Naive B cell (primary cell): ENCODE measurements around the gene WDFY3. TPM values are rescaled to one million over a fixed set of nuclear protein-coding genes. Genes with fewer than 3 reads are reported as not detected.

ENCODE experiments used
- ATAC-seq, 2 donors: fragments of 150-1000 bp; cut with Tn5 transposase; 2 replicates each; pipeline ENCODE4 v1.10.0; 2021; ENCODE audit warnings: low read depth in 2 of 2, mild to moderate bottlenecking in 2 of 2, moderate library complexity in 2 of 2
- DNase-seq: peaks from one replicate; pipeline ENCODE4 v3.0.0; 2022
- H3K27ac Mint-ChIP-seq, 6 donors: one replicate each; pipeline ENCODE4 v1.8.0; 2020 to 2022; ENCODE audit warnings: mild to moderate bottlenecking in 6 of 6, mixed read lengths in 6 of 6, moderate library complexity in 5 of 6, inconsistent platforms in 2 of 6
- H3K27me3 Mint-ChIP-seq, 3 donors: one replicate each; pipeline ENCODE4 v1.8.0; 2021 to 2022; ENCODE audit warnings: mixed read lengths in 3 of 3, mild to moderate bottlenecking in 1 of 3
- H3K36me3 Mint-ChIP-seq, 2 donors: one replicate each; pipeline ENCODE4 v1.8.0; 2020 to 2022; ENCODE audit warnings: mixed read lengths in 2 of 2, inconsistent platforms in 1 of 2, mild to moderate bottlenecking in 1 of 2
- H3K4me1 Mint-ChIP-seq, 3 donors: one replicate each; pipeline ENCODE4 v1.8.0; 2020 to 2022; ENCODE audit warnings: mixed read lengths in 3 of 3, inconsistent platforms in 1 of 3, mild to moderate bottlenecking in 1 of 3, moderate library complexity in 1 of 3
- H3K4me3 Mint-ChIP-seq, 8 donors: one replicate each; pipeline ENCODE4 v1.8.0; 2020 to 2022; ENCODE audit warnings: mild to moderate bottlenecking in 8 of 8, mixed read lengths in 8 of 8, moderate library complexity in 8 of 8, inconsistent platforms in 2 of 8
- H3K9me3 Mint-ChIP-seq, 7 donors: one replicate each; pipeline ENCODE4 v1.8.0; 2020 to 2022; ENCODE audit warnings: mixed read lengths in 7 of 7, mild to moderate bottlenecking in 5 of 7, inconsistent platforms in 2 of 7, moderate library complexity in 1 of 7
- polyA plus RNA-seq, 6 donors: library from polyadenylated mRNA; unstranded; fragments of 300-500 nt; fragmentation: Illumina TruSeq; gene quantifications; one replicate each; pipeline ENCODE4 v1.2.3, GENCODE V29; 2021; ENCODE audit warnings: low read depth in 6 of 6

Gene WDFY3, protein sequence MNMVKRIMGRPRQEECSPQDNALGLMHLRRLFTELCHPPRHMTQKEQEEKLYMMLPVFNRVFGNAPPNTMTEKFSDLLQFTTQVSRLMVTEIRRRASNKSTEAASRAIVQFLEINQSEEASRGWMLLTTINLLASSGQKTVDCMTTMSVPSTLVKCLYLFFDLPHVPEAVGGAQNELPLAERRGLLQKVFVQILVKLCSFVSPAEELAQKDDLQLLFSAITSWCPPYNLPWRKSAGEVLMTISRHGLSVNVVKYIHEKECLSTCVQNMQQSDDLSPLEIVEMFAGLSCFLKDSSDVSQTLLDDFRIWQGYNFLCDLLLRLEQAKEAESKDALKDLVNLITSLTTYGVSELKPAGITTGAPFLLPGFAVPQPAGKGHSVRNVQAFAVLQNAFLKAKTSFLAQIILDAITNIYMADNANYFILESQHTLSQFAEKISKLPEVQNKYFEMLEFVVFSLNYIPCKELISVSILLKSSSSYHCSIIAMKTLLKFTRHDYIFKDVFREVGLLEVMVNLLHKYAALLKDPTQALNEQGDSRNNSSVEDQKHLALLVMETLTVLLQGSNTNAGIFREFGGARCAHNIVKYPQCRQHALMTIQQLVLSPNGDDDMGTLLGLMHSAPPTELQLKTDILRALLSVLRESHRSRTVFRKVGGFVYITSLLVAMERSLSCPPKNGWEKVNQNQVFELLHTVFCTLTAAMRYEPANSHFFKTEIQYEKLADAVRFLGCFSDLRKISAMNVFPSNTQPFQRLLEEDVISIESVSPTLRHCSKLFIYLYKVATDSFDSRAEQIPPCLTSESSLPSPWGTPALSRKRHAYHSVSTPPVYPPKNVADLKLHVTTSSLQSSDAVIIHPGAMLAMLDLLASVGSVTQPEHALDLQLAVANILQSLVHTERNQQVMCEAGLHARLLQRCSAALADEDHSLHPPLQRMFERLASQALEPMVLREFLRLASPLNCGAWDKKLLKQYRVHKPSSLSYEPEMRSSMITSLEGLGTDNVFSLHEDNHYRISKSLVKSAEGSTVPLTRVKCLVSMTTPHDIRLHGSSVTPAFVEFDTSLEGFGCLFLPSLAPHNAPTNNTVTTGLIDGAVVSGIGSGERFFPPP (N-terminal part only)
- polyA plus RNA-seq, result under 1 TPM in 1 of 6 donors, not detected in 5; 0.19 TPM

- Mint-ChIP-seq H3K4me3 (peak within 1 kb of the TSS; percentile 72 to 93 (median 88)), H3K9me3 (peaks cover 0 to 7% (median 0%) of the 10 kb centered on the region in 7 donors), H3K27ac (peak within 1 kb of the TSS in 3 of 6 donors; percentile 5 to 91 (median 87)), H3K36me3 (peaks cover 0 to 10% of the 10 kb centered on the region in 2 donors), H3K4me1 (peaks cover 13 to 19% (median 15%) of the 10 kb centered on the region in 3 donors), H3K27me3 (peaks cover 48 to 59% (median 49%) of the 10 kb centered on the region in 3 donors)
- DNase-seq (no peak), ATAC-seq (peak in 1 of 2 donors; percentile 21)
Observed at GRCh38 chr4:84966382-84967242, at the start of gene WDFY3. Gene WDFY3 (minus strand): TSS chr4:84966690. CDS start chr4:84860591, 106,099 bp downstream.

GRCh38 chr4:85005865-85006377 lies 39.4 kb upstream of the WDFY3 start:
- Mint-ChIP-seq H3K4me1 (no peaks in the 10 kb centered on the region), H3K36me3 (no peaks in the 10 kb centered on the region), H3K27ac (no peak overlapping the region), H3K9me3 (peaks cover 0 to 2% (median 0%) of the 10 kb centered on the region in 7 donors), H3K4me3 (no peak overlapping the region), H3K27me3 (peaks cover 0 to 3% (median 0%) of the 10 kb centered on the region in 3 donors)
- ATAC-seq (no peak), DNase-seq (no peak)

- H3K4me1 Mint-ChIP-seq, result no peaks in the 10 kb centered on the region
- DNase-seq, result no peak
- H3K36me3 Mint-ChIP-seq, result no peaks in the 10 kb centered on the region
- no peak overlapping the region for H3K4me3 Mint-ChIP-seq
- H3K27me3 Mint-ChIP-seq, result peaks cover 0 to 13% (median 11%) of the 10 kb centered on the region in 3 donors
- peaks cover 0 to 1% (median 0%) of the 10 kb centered on the region in 7 donors for H3K9me3 Mint-ChIP-seq
- no peak for ATAC-seq
- no peak overlapping the region for H3K27ac Mint-ChIP-seq
Observed at GRCh38 chr4:85000343-85000742, 33.9 kb upstream of the WDFY3 start.

GRCh38 chr4:84995386-84995785 lies 28.9 kb upstream of the WDFY3 start:
- peaks cover 0 to 18% (median 11%) of the 10 kb centered on the region in 3 donors for H3K27me3 Mint-ChIP-seq
- peak overlapping the region in 1 of 8 donors; percentile 66 for H3K4me3 Mint-ChIP-seq
- DNase-seq (no peak), ATAC-seq (no peak)
- no peak overlapping the region for H3K27ac Mint-ChIP-seq
- no peaks in the 10 kb centered on the region for H3K4me1 Mint-ChIP-seq
- no peaks in the 10 kb centered on the region for H3K36me3 Mint-ChIP-seq
- H3K9me3 Mint-ChIP-seq, result peaks cover 0 to 9% (median under 1%) of the 10 kb centered on the region in 7 donors

GRCh38 chr4:84994280-84994679 lies 27.8 kb upstream of the WDFY3 start:
- no peaks in the 10 kb centered on the region for H3K4me1 Mint-ChIP-seq
- no peaks in the 10 kb centered on the region for H3K36me3 Mint-ChIP-seq
- H3K27me3 Mint-ChIP-seq, result peaks cover 0 to 15% (median 11%) of the 10 kb centered on the region in 3 donors
- ATAC-seq, result no peak
- H3K4me3 Mint-ChIP-seq, result no peak overlapping the region
- H3K9me3 Mint-ChIP-seq, result peaks cover 0 to 9% (median 3%) of the 10 kb centered on the region in 7 donors
- no peak for DNase-seq
- H3K27ac Mint-ChIP-seq, result no peak overlapping the region

GRCh38 chr4:84985952-84986351 lies 19.5 kb upstream of the WDFY3 start:
- DNase-seq (no peak), ATAC-seq (no peak)
- Mint-ChIP-seq H3K27me3 (peaks cover 0 to 15% (median 8%) of the 10 kb centered on the region in 3 donors), H3K9me3 (peaks cover 3 to 15% (median 5%) of the 10 kb centered on the region in 7 donors), H3K36me3 (no peaks in the 10 kb centered on the region), H3K4me1 (no peaks in the 10 kb centered on the region), H3K4me3 (no peak overlapping the region), H3K27ac (no peak overlapping the region)

GRCh38 chr4:84977396-84977795 lies 10.9 kb upstream of the WDFY3 start:
- no peak overlapping the region for H3K27ac Mint-ChIP-seq
- DNase-seq (no peak), ATAC-seq (no peak)
- H3K4me3 Mint-ChIP-seq, result no peak overlapping the region
- H3K4me1 Mint-ChIP-seq, result no peaks in the 10 kb centered on the region
- H3K9me3 Mint-ChIP-seq, result peaks cover 0 to 3% (median 0%) of the 10 kb centered on the region in 7 donors
- H3K27me3 Mint-ChIP-seq, result peaks cover 8 to 19% (median 13%) of the 10 kb centered on the region in 3 donors
- no peaks in the 10 kb centered on the region for H3K36me3 Mint-ChIP-seq

GRCh38 chr4:84973856-84974255 lies 7.4 kb upstream of the WDFY3 start:
- no peaks in the 10 kb centered on the region for H3K9me3 Mint-ChIP-seq
- DNase-seq (no peak), ATAC-seq (no peak)
- no peaks in the 10 kb centered on the region for H3K36me3 Mint-ChIP-seq
- no peak overlapping the region for H3K4me3 Mint-ChIP-seq
- peaks cover 8 to 27% (median 16%) of the 10 kb centered on the region in 3 donors for H3K27me3 Mint-ChIP-seq
- no peaks in the 10 kb centered on the region for H3K4me1 Mint-ChIP-seq
- no peak overlapping the region for H3K27ac Mint-ChIP-seq

GRCh38 chr4:84971319-84971932 lies 4.9 kb upstream of the WDFY3 start:
- Mint-ChIP-seq H3K9me3 (no peaks in the 10 kb centered on the region), H3K4me3 (no peak overlapping the region), H3K4me1 (peaks cover 8 to 11% (median 11%) of the 10 kb centered on the region in 3 donors), H3K27ac (no peak overlapping the region), H3K27me3 (peaks cover 21 to 47% (median 30%) of the 10 kb centered on the region in 3 donors), H3K36me3 (peaks cover 0 to 7% of the 10 kb centered on the region in 2 donors)
- DNase-seq (no peak), ATAC-seq (no peak)

GRCh38 chr4:84968925-84969324 lies 2.4 kb upstream of the WDFY3 start:
- Mint-ChIP-seq H3K9me3 (no peaks in the 10 kb centered on the region), H3K27me3 (peaks cover 31 to 51% (median 34%) of the 10 kb centered on the region in 3 donors), H3K4me1 (peaks cover 13 to 19% (median 15%) of the 10 kb centered on the region in 3 donors), H3K4me3 (no peak overlapping the region), H3K27ac (no peak overlapping the region), H3K36me3 (peaks cover 0 to 10% of the 10 kb centered on the region in 2 donors)
- ATAC-seq, result no peak
- DNase-seq, result no peak

- peaks cover 44 to 54% (median 45%) of the 10 kb centered on the region in 3 donors for H3K27me3 Mint-ChIP-seq
- H3K36me3 Mint-ChIP-seq, result peaks cover 0 to 10% of the 10 kb centered on the region in 2 donors
- no peak for ATAC-seq
- peaks cover 13 to 19% (median 15%) of the 10 kb centered on the region in 3 donors for H3K4me1 Mint-ChIP-seq
- H3K27ac Mint-ChIP-seq, result peak overlapping the region in 1 of 6 donors; percentile 5
- H3K4me3 Mint-ChIP-seq, result peak overlapping the region; percentile 21 to 93 (median 88)
- H3K9me3 Mint-ChIP-seq, result peaks cover 0 to 2% (median 0%) of the 10 kb centered on the region in 7 donors
- DNase-seq, result no peak
Observed at GRCh38 chr4:84967243-84967690, 777 bp upstream of the WDFY3 start.
